H9 (cell line): Measurements from ENCODE around the gene NAA35. TPM values are rescaled to one million over a fixed set of nuclear protein-coding genes. Genes with fewer than 3 reads are reported as not detected.

Experiments used
- DNase-seq: peaks from one replicate; pipeline ENCODE4 v3.0.0-alpha.2; 2017
- H2AFZ ChIP-seq: one replicate; pipeline ENCODE4 v1.6.1; 2013; ENCODE audit warnings: mild to moderate bottlenecking, low read length, control low read depth, moderate library complexity
- H2AK5ac ChIP-seq: 2 replicates; pipeline ENCODE4 v1.6.1; 2013; ENCODE audit warnings: low read length, control low read depth, mixed read lengths; ENCODE audit not compliant: insufficient read length
- H2BK120ac ChIP-seq: one replicate; pipeline ENCODE4 v1.6.1; 2013; ENCODE audit warnings: low read depth, mild to moderate bottlenecking, low read length, control low read depth, inconsistent platforms; ENCODE audit not compliant: poor library complexity, severe bottlenecking
- H2BK12ac ChIP-seq: 2 replicates; pipeline ENCODE4 v1.6.1; 2013; ENCODE audit warnings: low read length, control low read depth, mixed read lengths, low read depth; ENCODE audit not compliant: insufficient read length
- H2BK15ac ChIP-seq: 2 replicates; pipeline ENCODE4 v1.6.1; 2013; ENCODE audit warnings: low read depth, low read length, control low read depth
- H2BK20ac ChIP-seq: one replicate; pipeline ENCODE4 v1.6.1; 2013; ENCODE audit warnings: low read depth, mild to moderate bottlenecking, low read length, control low read depth, inconsistent platforms; ENCODE audit not compliant: poor library complexity, severe bottlenecking
- H2BK5ac ChIP-seq: 2 replicates; pipeline ENCODE4 v1.6.1; 2013; ENCODE audit warnings: low read length, control low read depth, mixed read lengths; ENCODE audit not compliant: insufficient read length
- H3K14ac ChIP-seq: 2 replicates; pipeline ENCODE4 v1.6.1; 2013; ENCODE audit warnings: low read length, control low read depth; ENCODE audit not compliant: insufficient read depth
- H3K18ac ChIP-seq: 2 replicates; pipeline ENCODE4 v1.6.1; 2013; ENCODE audit warnings: low read depth, mild to moderate bottlenecking, mixed read lengths, low read length, control low read depth; ENCODE audit not compliant: insufficient read length
- H3K23ac ChIP-seq: 2 replicates; pipeline ENCODE4 v1.6.1; 2013; ENCODE audit warnings: low read length, control low read depth, mixed read lengths, low read depth; ENCODE audit not compliant: insufficient read length
- H3K23me2 ChIP-seq: 2 replicates; pipeline ENCODE4 v1.6.1; 2013; ENCODE audit warnings: low read depth, mild to moderate bottlenecking, mixed read lengths, low read length, control low read depth; ENCODE audit not compliant: insufficient read length, poor library complexity, severe bottlenecking
- H3K27ac ChIP-seq: 2 replicates; pipeline ENCODE4 v1.5.1; 2013; ENCODE audit warnings: low read length, control low read depth, mixed read lengths, low read depth; ENCODE audit not compliant: insufficient read length
- H3K27me3 ChIP-seq: 2 replicates; pipeline ENCODE4 v1.6.1; 2013; ENCODE audit warnings: low read length, control low read depth, inconsistent platforms; ENCODE audit not compliant: insufficient read depth
- H3K4ac ChIP-seq: 2 replicates; pipeline ENCODE4 v1.6.1; 2013; ENCODE audit warnings: low read depth, mild to moderate bottlenecking, control low read depth, inconsistent platforms, low read length, moderate library complexity
- H3K4me1 ChIP-seq: 2 replicates; pipeline ENCODE4 v1.6.1; 2013; ENCODE audit warnings: low read length, control low read depth, inconsistent platforms; ENCODE audit not compliant: insufficient read depth
- H3K4me2 ChIP-seq: 2 replicates; pipeline ENCODE4 v1.6.1; 2013; ENCODE audit warnings: low read length, control low read depth, mixed read lengths; ENCODE audit not compliant: insufficient read length, insufficient read depth
- H3K56ac ChIP-seq: 2 replicates; pipeline ENCODE4 v1.6.1; 2013; ENCODE audit warnings: low read depth, mild to moderate bottlenecking, mixed read lengths, low read length, control low read depth; ENCODE audit not compliant: insufficient read length
- H3K79me1 ChIP-seq: 2 replicates; pipeline ENCODE4 v1.6.1; 2013; ENCODE audit warnings: low read depth, mild to moderate bottlenecking, moderate library complexity, low read length, control low read depth, inconsistent platforms; ENCODE audit not compliant: insufficient read depth, poor library complexity, severe bottlenecking
- H3K79me2 ChIP-seq: 2 replicates; pipeline ENCODE4 v1.6.1; 2013; ENCODE audit warnings: low read length, control low read depth, inconsistent platforms; ENCODE audit not compliant: insufficient read depth
- H3K9ac ChIP-seq: 2 replicates; pipeline ENCODE4 v1.6.1; 2013; ENCODE audit warnings: low read length, control low read depth, mixed read lengths; ENCODE audit not compliant: insufficient read length; ENCODE audit errors: extremely low read depth
- H3K9me3 ChIP-seq: one replicate; pipeline ENCODE4 v1.6.1; 2013; ENCODE audit warnings: low read depth, low read length, inconsistent platforms; ENCODE audit not compliant: control insufficient read depth
- H3T11ph ChIP-seq: one replicate; pipeline ENCODE4 v1.6.1; 2013; ENCODE audit warnings: mild to moderate bottlenecking, low read length, control low read depth, inconsistent platforms
- H4K20me1 ChIP-seq: one replicate; pipeline ENCODE4 v1.6.1; 2013; ENCODE audit not compliant: control insufficient read depth, insufficient read length, insufficient read depth
- H4K5ac ChIP-seq: 2 replicates; pipeline ENCODE4 v1.6.1; 2013; ENCODE audit warnings: low read depth, mild to moderate bottlenecking, mixed read lengths, low read length, control low read depth; ENCODE audit not compliant: insufficient read length
- H4K8ac ChIP-seq: replicated peaks from 2 replicates; pipeline ENCODE4 v1.6.1; 2013; ENCODE audit warnings: low read length, control low read depth, mixed read lengths, low read depth; ENCODE audit not compliant: insufficient read length
- H4K91ac ChIP-seq: 2 replicates; pipeline ENCODE4 v1.6.1; 2013; ENCODE audit warnings: low read depth, mild to moderate bottlenecking, moderate library complexity, mixed read lengths, low read length, control low read depth; ENCODE audit not compliant: insufficient read length
- H3K27ac Mint-ChIP-seq, 3 experiments: 2 replicates in 2 of 3; 3 replicates in 1 of 3; pipeline ENCODE4 v1.8.0; 2020 to 2021; ENCODE audit warnings: mixed read lengths in 3 of 3, mild to moderate bottlenecking in 1 of 3, moderate library complexity in 1 of 3
- H3K27me3 Mint-ChIP-seq: 2 replicates; pipeline ENCODE4 v1.8.0; 2021; ENCODE audit warnings: low read depth, mild to moderate bottlenecking, moderate library complexity, mixed read lengths
- H3K36me3 Mint-ChIP-seq, 3 experiments: 2 replicates in 2 of 3; 3 replicates in 1 of 3; pipeline ENCODE4 v1.8.0; 2020 to 2021; ENCODE audit warnings: low read depth in 3 of 3, mixed read lengths in 3 of 3; ENCODE audit not compliant: insufficient read depth in 1 of 3
- H3K4me1 Mint-ChIP-seq, 2 experiments: 2 replicates each; pipeline ENCODE4 v1.8.0; 2020; ENCODE audit warnings: mixed read lengths in 2 of 2
- H3K4me3 Mint-ChIP-seq, 2 experiments: 2 replicates in 1 of 2; 3 replicates in 1 of 2; pipeline ENCODE4 v1.8.0; 2020 to 2021; ENCODE audit warnings: mild to moderate bottlenecking in 2 of 2, mixed read lengths in 2 of 2, moderate library complexity in 1 of 2
- H3K9me3 Mint-ChIP-seq, 2 experiments: 2 replicates in 1 of 2; 3 replicates in 1 of 2; pipeline ENCODE4 v1.8.0; 2020; ENCODE audit warnings: mild to moderate bottlenecking in 2 of 2, mixed read lengths in 2 of 2, moderate library complexity in 1 of 2
- CTCF ChIP-seq: fragments of 200-600 bp; sonication (generic); conservative IDR thresholded peaks from 3 replicates; pipeline ENCODE4 v1.8.0; 2021; ENCODE audit warnings: antibody characterized with exemption, mild to moderate bottlenecking
- WGBS: extraction: QIAGEN DNeasy Blood & Tissue Kit; methylation state at CpG from one replicate; pipeline ENCODE4 v1.1.7; 2013; ENCODE audit warnings: missing lambda C conversion rate, low lambda C conversion rate, mixed read lengths; ENCODE audit not compliant: insufficient read length; ENCODE audit errors: extremely low coverage; 5-methylcytosine and 5-hydroxymethylcytosine counted together
- total RNA-seq: library from RNA; stranded (reverse); gene quantifications from 2 replicates; pipeline ENCODE4 v1.2.1, GENCODE V29; 2021

NAA35 gene
- total RNA-seq, 1 experiment from 2014 or later = 38.6 TPM

GRCh38 chr9:86040861-86041155 is 99.9 kb downstream of the NAA35 start:
- Histone ChIP-seq H3K27ac (no peak overlapping the region), H4K8ac (no peak overlapping the region), H3K79me1 (no peaks in the 10 kb centered on the region), H3K4me1 (no peaks in the 10 kb centered on the region), H3K56ac (no peak overlapping the region), H3K4ac (no peak overlapping the region), H2BK20ac (no peak overlapping the region), H2AFZ (no peak overlapping the region), H3T11ph (no peak overlapping the region), H2AK5ac (no peak overlapping the region), H3K9me3 (no peaks in the 10 kb centered on the region), H4K91ac (no peak overlapping the region), H3K23me2 (no peaks in the 10 kb centered on the region), H2BK12ac (no peak overlapping the region), H4K20me1 (no peaks in the 10 kb centered on the region), H3K9ac (no peak overlapping the region), H3K23ac (no peak overlapping the region), H4K5ac (no peak overlapping the region), H3K27me3 (no peaks in the 10 kb centered on the region), H3K18ac (no peak overlapping the region), H2BK5ac (no peak overlapping the region), H3K14ac (no peak overlapping the region), H3K4me2 (no peak overlapping the region), H3K79me2 (no peaks in the 10 kb centered on the region), H2BK120ac (no peak overlapping the region), H2BK15ac (no peak overlapping the region)
- peak overlapping the region in 1 of 3 experiments; percentile 11; a peak in 1 of 7 replicates for H3K27ac Mint-ChIP-seq
- peaks cover 17 to 37% (median 33%) of the 10 kb centered on the region in 3 experiments; a peak in 6 of 7 replicates for H3K36me3 Mint-ChIP-seq
- peaks cover 2 to 10% of the 10 kb centered on the region in 2 experiments; a peak in 3 of 4 replicates for H3K4me1 Mint-ChIP-seq
- no peaks in the 10 kb centered on the region; a peak in 1 of 5 replicates for H3K9me3 Mint-ChIP-seq
- WGBS = no CpG with 5 or more reads among the region's 3 CpGs
- no peaks in the 10 kb centered on the region for H3K27me3 Mint-ChIP-seq
- H3K4me3 Mint-ChIP-seq = no peak overlapping the region
- DNase-seq = no peak
- no peak for TF ChIP-seq CTCF
